IMR-90 (cell line): ENCODE results near the gene GAL3ST1. TPM values are rescaled to one million over a fixed set of nuclear protein-coding genes. Genes with fewer than 3 reads are reported as not detected.
"Not testable (repeated sequence)": the region's sequence is repeated elsewhere in the genome, so short reads cannot be mapped to it uniquely, and the experiment has no call there.

ENCODE experiments used
- ATAC-seq: fragments of 200-7000 bp; cut with Tn5 transposase; 2 replicates; pipeline ENCODE4 v1.9.1; 2020; ENCODE audit warnings: low read depth, mild to moderate bottlenecking, moderate library complexity
- BruUV-seq: library from RNA; stranded (reverse); fragments of 400-500 nt; replicated peaks from 2 replicates; lab custom pipeline; 2021; lab: Mats Ljungman, UMichigan
- CTCF ChIA-PET: fragments of 300-600 bp; formaldehyde crosslinking; extraction: SDS; loops from one replicate; lab custom pipeline; 2021; ENCODE audit warnings: antibody characterized with exemption; lab: Yijun Ruan, JAX
- POLR2A ChIA-PET: fragments of 300-600 bp; sonication (Branson Sonifier 250); formaldehyde crosslinking; loops from one replicate; lab custom pipeline; 2022; ENCODE audit warnings: antibody characterized with exemption; ENCODE audit not compliant: unreplicated experiment; lab: Charles Lee
- DNase-seq: peaks from one replicate; pipeline ENCODE4 v3.0.0; 2013
- H2AFZ ChIP-seq: replicated peaks from 2 replicates; pipeline ENCODE3; 2013; ENCODE audit warnings: low read length, mild to moderate bottlenecking; ENCODE audit not compliant: poor library complexity
- H2AK5ac ChIP-seq: 2 replicates; pipeline ENCODE4 v1.6.1; 2013; ENCODE audit warnings: low read depth, low read length, inconsistent platforms
- H2AK9ac ChIP-seq: replicated peaks from 2 replicates; pipeline ENCODE3; 2013; ENCODE audit warnings: mild to moderate bottlenecking, low read depth, low read length, moderate library complexity; ENCODE audit not compliant: poor library complexity
- H2BK120ac ChIP-seq: 2 replicates; pipeline ENCODE4 v1.6.1; 2013; ENCODE audit warnings: low read depth, low read length, inconsistent platforms
- H2BK15ac ChIP-seq: 3 replicates; pipeline ENCODE4 v1.6.1; 2013; ENCODE audit warnings: low read depth, low read length, inconsistent platforms
- H2BK20ac ChIP-seq: 2 replicates; pipeline ENCODE4 v1.6.1; 2013; ENCODE audit warnings: low read depth, mild to moderate bottlenecking, inconsistent platforms, low read length, moderate library complexity
- H2BK5ac ChIP-seq: 2 replicates; pipeline ENCODE4 v1.6.1; 2013; ENCODE audit warnings: mild to moderate bottlenecking, low read depth, low read length, inconsistent platforms; ENCODE audit not compliant: poor library complexity, severe bottlenecking
- H3K14ac ChIP-seq: replicated peaks from 2 replicates; pipeline ENCODE4 v1.6.1; 2013; ENCODE audit warnings: low read depth, low read length, inconsistent platforms
- H3K18ac ChIP-seq: 2 replicates; pipeline ENCODE4 v1.6.1; 2013; ENCODE audit warnings: low read depth, low read length, control low read depth
- H3K23ac ChIP-seq: 2 replicates; pipeline ENCODE4 v1.6.1; 2013; ENCODE audit warnings: low read depth, low read length, inconsistent platforms
- H3K27ac ChIP-seq: 2 replicates; pipeline ENCODE4 v1.5.1; 2013; ENCODE audit warnings: mild to moderate bottlenecking, control low read depth, low read length; ENCODE audit not compliant: insufficient read depth
- H3K27me3 ChIP-seq: 2 replicates; pipeline ENCODE4 v1.6.1; 2013; ENCODE audit warnings: low read length; ENCODE audit not compliant: control insufficient read depth, insufficient read depth
- H3K36me3 ChIP-seq: 2 replicates; pipeline ENCODE4 v1.6.1; 2013; ENCODE audit warnings: low read length, mixed read lengths; ENCODE audit not compliant: control insufficient read depth, insufficient read depth
- H3K4ac ChIP-seq: 2 replicates; pipeline ENCODE4 v1.6.1; 2013; ENCODE audit warnings: low read depth, low read length, inconsistent platforms
- H3K4me1 ChIP-seq: 2 replicates; pipeline ENCODE4 v1.6.1; 2013; ENCODE audit warnings: low read length, mixed read lengths; ENCODE audit not compliant: control insufficient read depth, insufficient read depth
- H3K4me2 ChIP-seq: 2 replicates; pipeline ENCODE4 v1.6.1; 2013; ENCODE audit warnings: low read depth, mild to moderate bottlenecking, control low read depth, low read length, moderate library complexity
- H3K4me3 ChIP-seq: 2 replicates; pipeline ENCODE4 v1.5.1; 2013; ENCODE audit warnings: low read depth, mild to moderate bottlenecking, control low read depth, low read length, moderate library complexity; ENCODE audit not compliant: insufficient read depth
- H3K56ac ChIP-seq: 2 replicates; pipeline ENCODE4 v1.6.1; 2013; ENCODE audit warnings: low read length, inconsistent platforms; ENCODE audit not compliant: insufficient read depth; ENCODE audit errors: extremely low read depth
- H3K79me1 ChIP-seq, 2 experiments: 2 replicates each; pipeline ENCODE4 v1.6.1; 2013; ENCODE audit warnings: low read length in 2 of 2, inconsistent platforms in 1 of 2, low read depth in 1 of 2
- H3K9ac ChIP-seq: 2 replicates; pipeline ENCODE4 v1.6.1; 2013; ENCODE audit warnings: low read depth, low read length, control low read depth
- H3K9me1 ChIP-seq: 2 replicates; pipeline ENCODE4 v1.6.1; 2013; ENCODE audit warnings: low read length, inconsistent platforms; ENCODE audit not compliant: insufficient read depth
- H3K9me3 ChIP-seq: 2 replicates; pipeline ENCODE4 v1.6.1; 2013; ENCODE audit warnings: low read length; ENCODE audit not compliant: control insufficient read depth, insufficient read depth
- H4K20me1 ChIP-seq: 2 replicates; pipeline ENCODE4 v1.6.1; 2013; ENCODE audit warnings: low read length, inconsistent platforms; ENCODE audit not compliant: insufficient read depth
- H4K5ac ChIP-seq: 2 replicates; pipeline ENCODE4 v1.6.1; 2013; ENCODE audit warnings: mild to moderate bottlenecking, low read depth, low read length, control low read depth
- H4K8ac ChIP-seq, 2 experiments: 2 replicates each; pipeline ENCODE4 v1.6.1; 2013; ENCODE audit warnings: low read depth in 2 of 2, low read length in 2 of 2, control low read depth in 1 of 2, inconsistent platforms in 1 of 2
- H4K91ac ChIP-seq: 2 replicates; pipeline ENCODE4 v1.6.1; 2013; ENCODE audit warnings: low read depth, low read length, inconsistent platforms; ENCODE audit not compliant: insufficient read depth
- WGBS, 2 experiments: methylation state at CpG; one replicate each; pipeline versions ENCODE4 v1.1.5 to v1.1.7; 2013; ENCODE audit warnings: missing lambda C conversion rate in 2 of 2; ENCODE audit not compliant: insufficient read length in 1 of 2; ENCODE audit errors: extremely low coverage in 2 of 2; 5-methylcytosine and 5-hydroxymethylcytosine counted together
- dilution Hi-C: fragments of 300-500 bp; cut with HindIII; formaldehyde crosslinking; loops from one replicate; pipeline ENCODE4 v1.14.3; 2018; ENCODE audit warnings: low sequenced_read_pairs; ENCODE audit not compliant: unreplicated experiment
- in situ Hi-C: fragments of 300-500 bp; cut with MboI; formaldehyde crosslinking; loops from 3 replicates; pipeline ENCODE4 v1.14.3; 2019; ENCODE audit warnings: low sequenced_read_pairs, inconsistent platforms, mixed read lengths
- intact Hi-C: fragments of 100-400 bp; cut with micrococcal nuclease; formaldehyde crosslinking; loops from 2 replicates; pipeline ENCODE4 v1.10.0; 2022
- polyA plus RNA-seq, 3 experiments: library from polyadenylated mRNA; depleted of rRNA; stranded (reverse); fragments of >200 nt; gene quantifications; 2 replicates each; pipeline ENCODE4 v1.2.3, GENCODE V29; 2012; ENCODE audit warnings: low replicate concordance in 1 of 3
- total RNA-seq: library from RNA; depleted of rRNA; stranded (reverse); fragments of >200 nt; gene quantifications from 2 replicates; pipeline ENCODE4 v1.2.3, GENCODE V29; 2012

GAL3ST1 gene
- total and polyA plus RNA-seq, 2 of the 4 experiments (the other 2 are of a cell fraction) = not detected

GRCh38 chr22:30560643-30561202 is 13.7 kb downstream of the GAL3ST1 start:
- H3K56ac ChIP-seq, dilution Hi-C loops, H3K14ac ChIP-seq, H3K9me1 ChIP-seq, POLR2A ChIA-PET, intact Hi-C loops, H3K4me1 ChIP-seq, H3K4ac ChIP-seq, H3K27ac ChIP-seq, CTCF ChIA-PET, H3K4me3 ChIP-seq, ATAC-seq, H3K9me3 ChIP-seq, H3K23ac ChIP-seq, H3K79me1 ChIP-seq, H4K5ac ChIP-seq, H4K8ac ChIP-seq, H2BK120ac ChIP-seq, DNase-seq, H2BK5ac ChIP-seq, H2AFZ ChIP-seq, H2BK20ac ChIP-seq, BruUV-seq, H2BK15ac ChIP-seq, H3K36me3 ChIP-seq, H2AK9ac ChIP-seq, H3K9ac ChIP-seq, H2AK5ac ChIP-seq, in situ Hi-C loops, H3K18ac ChIP-seq, H4K20me1 ChIP-seq, H4K91ac ChIP-seq, H3K4me2 ChIP-seq: not testable (repeated sequence)
- H3K27me3 ChIP-seq = peaks cover 29% of the 10 kb centered on the region
- 66% methylated on average over 6 of the region's 11 CpGs; no CpG with 5 or more reads in 1 of the 2 experiments for WGBS, 2 experiments
